CD8-positive, alpha-beta memory T cell (primary cell): ENCODE data around the gene REV3L. TPM values are rescaled to one million over a fixed set of nuclear protein-coding genes. Genes with fewer than 3 reads are reported as not detected.

Experiments used
- CTCF ChIA-PET: fragments of 350-600 bp; sonication (Branson Sonifier 250); formaldehyde crosslinking; loops from one replicate; lab custom pipeline; 2021; ENCODE audit warnings: antibody characterized with exemption; lab: Charles Lee
- POLR2A ChIA-PET: fragments of 350-600 bp; sonication (Branson Sonifier 250); formaldehyde crosslinking; loops from one replicate; lab custom pipeline; 2021; ENCODE audit warnings: antibody characterized with exemption; lab: Charles Lee
- DNase-seq, 5 donors: peaks; one replicate each; pipeline versions ENCODE4 v3.0.0 to v3.0.0-alpha.2; 2020 to 2022; ENCODE audit warnings: mixed read lengths in 1 of 5
- H3K27ac ChIP-seq: one replicate; pipeline ENCODE4 v1.7.0; 2013; ENCODE audit warnings: low read depth, mild to moderate bottlenecking, low read length, moderate library complexity
- H3K27me3 ChIP-seq: 2 replicates; pipeline ENCODE4 v1.7.0; 2013; ENCODE audit warnings: low read length, mild to moderate bottlenecking; ENCODE audit not compliant: insufficient read depth, poor library complexity, severe bottlenecking
- H3K36me3 ChIP-seq: 2 replicates; pipeline ENCODE4 v1.7.0; 2013; ENCODE audit warnings: mild to moderate bottlenecking, low read length, moderate library complexity; ENCODE audit not compliant: insufficient read depth
- H3K4me1 ChIP-seq: 2 replicates; pipeline ENCODE4 v1.7.0; 2013; ENCODE audit warnings: mild to moderate bottlenecking, low read length, moderate library complexity; ENCODE audit not compliant: insufficient read depth
- H3K4me3 ChIP-seq: 2 replicates; pipeline ENCODE4 v1.7.0; 2013; ENCODE audit warnings: mild to moderate bottlenecking, low read length
- H3K9me3 ChIP-seq: 2 replicates; pipeline ENCODE4 v1.7.0; 2013; ENCODE audit warnings: mild to moderate bottlenecking, low read length
- H3K27ac Mint-ChIP-seq, 8 donors: one replicate each; pipeline ENCODE4 v1.8.0; 2020 to 2021; ENCODE audit warnings: mixed read lengths in 8 of 8, mild to moderate bottlenecking in 6 of 8, inconsistent platforms in 3 of 8, moderate library complexity in 3 of 8
- H3K27me3 Mint-ChIP-seq, 2 donors: one replicate each; pipeline ENCODE4 v1.8.0; 2020 to 2021; ENCODE audit warnings: mixed read lengths in 2 of 2, mild to moderate bottlenecking in 1 of 2, moderate library complexity in 1 of 2
- H3K36me3 Mint-ChIP-seq, 3 donors: one replicate each; pipeline ENCODE4 v1.8.0; 2020 to 2021; ENCODE audit warnings: mixed read lengths in 3 of 3, inconsistent platforms in 1 of 3, mild to moderate bottlenecking in 1 of 3
- H3K4me1 Mint-ChIP-seq, 3 donors: one replicate each; pipeline ENCODE4 v1.8.0; 2020 to 2021; ENCODE audit warnings: mixed read lengths in 3 of 3, inconsistent platforms in 1 of 3, mild to moderate bottlenecking in 1 of 3
- H3K4me3 Mint-ChIP-seq, 7 donors: one replicate each; pipeline ENCODE4 v1.8.0; 2020 to 2021; ENCODE audit warnings: mixed read lengths in 7 of 7, mild to moderate bottlenecking in 6 of 7, moderate library complexity in 4 of 7, inconsistent platforms in 2 of 7
- H3K9me3 Mint-ChIP-seq, 5 donors: one replicate each; pipeline ENCODE4 v1.8.0; 2020 to 2022; ENCODE audit warnings: mixed read lengths in 5 of 5, mild to moderate bottlenecking in 3 of 5, moderate library complexity in 2 of 5, inconsistent platforms in 1 of 5
- polyA plus RNA-seq: library from polyadenylated mRNA; unstranded; fragments of 300-500 nt; fragmentation: Illumina TruSeq; gene quantifications from one replicate; pipeline ENCODE4 v1.2.3, GENCODE V29; 2021
- total RNA-seq, 2 experiments: library from RNA; stranded (reverse); gene quantifications; one replicate each; pipeline ENCODE4 v1.2.3, GENCODE V29; 2021

REV3L gene
- total and polyA plus RNA-seq, 3 experiments from 2014 or later = 16.5 to 27.0 (median 20.8) TPM

DNA sequence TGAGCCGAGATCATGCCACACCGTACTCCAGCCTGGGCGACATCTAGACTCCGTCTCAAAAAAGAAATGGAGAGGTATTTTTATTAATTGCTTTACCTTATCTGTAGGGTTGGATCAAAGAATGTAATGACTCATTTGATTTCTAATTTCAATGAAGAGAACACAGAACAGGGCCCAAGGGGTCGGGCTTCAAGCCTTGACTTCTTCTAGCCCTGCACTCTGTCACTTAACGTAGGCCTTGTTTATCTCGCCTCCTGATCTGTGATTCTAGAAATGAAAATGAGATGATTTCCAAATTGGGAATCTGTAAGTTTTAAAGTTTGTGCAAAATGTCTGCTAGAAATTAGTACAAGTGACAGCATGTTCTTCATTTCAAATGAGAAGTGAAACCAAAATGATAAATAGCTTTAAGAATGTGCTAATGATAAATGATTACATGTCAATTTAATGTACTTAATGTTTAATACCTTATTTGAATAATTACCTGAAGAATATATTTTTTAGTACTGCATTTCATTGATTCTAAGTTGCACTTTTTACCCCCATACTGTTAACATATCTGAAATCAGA is 215.2 kb downstream of the REV3L start:
- CTCF ChIA-PET = no interaction called here

DNA sequence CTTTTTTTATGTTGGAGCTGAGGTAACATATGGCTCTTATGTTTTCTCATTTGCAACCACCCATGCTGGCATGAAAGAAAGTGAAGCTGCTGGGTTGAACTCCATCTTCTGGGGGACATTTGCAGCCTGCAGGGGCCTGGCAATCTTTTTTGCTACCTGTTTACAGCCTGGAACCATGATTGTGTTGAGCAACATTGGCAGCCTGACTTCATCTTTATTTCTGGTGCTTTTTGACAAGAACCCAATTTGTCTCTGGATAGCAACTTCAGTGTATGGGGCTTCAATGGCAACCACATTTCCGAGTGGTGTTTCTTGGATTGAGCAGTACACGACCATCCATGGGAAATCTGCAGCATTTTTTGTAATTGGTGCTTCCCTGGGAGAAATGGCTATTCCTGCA is 216.7 kb downstream of the REV3L start:
- no peaks in the 10 kb centered on the region for H3K9me3 ChIP-seq
- Mint-ChIP-seq H3K36me3 (peaks cover 22 to 61% (median 30%) of the 10 kb centered on the region in 3 donors), H3K27me3 (no peaks in the 10 kb centered on the region), H3K4me3 (no peak overlapping the region), H3K27ac (no peak overlapping the region), H3K4me1 (peaks cover 26 to 49% (median 46%) of the 10 kb centered on the region in 3 donors), H3K9me3 (no peaks in the 10 kb centered on the region)
- H3K4me1 ChIP-seq = peaks cover 4% of the 10 kb centered on the region
- no peaks in the 10 kb centered on the region for H3K27me3 ChIP-seq
- CTCF ChIA-PET = no interaction called here
- no peak overlapping the region for H3K27ac ChIP-seq
- POLR2A ChIA-PET = no interaction called here
- peaks cover 23% of the 10 kb centered on the region for H3K36me3 ChIP-seq
- DNase-seq = no peak
- no peak overlapping the region for H3K4me3 ChIP-seq

More for the DNA sequence above, 215.2 kb downstream of the REV3L start:
- POLR2A ChIA-PET = no interaction called here
- H3K27ac Mint-ChIP-seq = peak overlapping the region in 4 of 8 donors; percentile 44 to 82 (median 50)
- H3K27me3 Mint-ChIP-seq = no peaks in the 10 kb centered on the region
- peaks cover 23 to 59% (median 30%) of the 10 kb centered on the region in 3 donors for H3K36me3 Mint-ChIP-seq
- no peaks in the 10 kb centered on the region for H3K9me3 Mint-ChIP-seq
- Histone ChIP-seq H3K4me1 (no peaks in the 10 kb centered on the region), H3K9me3 (no peaks in the 10 kb centered on the region), H3K27ac (no peak overlapping the region), H3K4me3 (no peak overlapping the region), H3K27me3 (no peaks in the 10 kb centered on the region), H3K36me3 (peaks cover 23% of the 10 kb centered on the region)
- DNase-seq = no peak
- no peak overlapping the region for H3K4me3 Mint-ChIP-seq
- H3K4me1 Mint-ChIP-seq = peaks cover 20 to 44% (median 38%) of the 10 kb centered on the region in 3 donors

DNA sequence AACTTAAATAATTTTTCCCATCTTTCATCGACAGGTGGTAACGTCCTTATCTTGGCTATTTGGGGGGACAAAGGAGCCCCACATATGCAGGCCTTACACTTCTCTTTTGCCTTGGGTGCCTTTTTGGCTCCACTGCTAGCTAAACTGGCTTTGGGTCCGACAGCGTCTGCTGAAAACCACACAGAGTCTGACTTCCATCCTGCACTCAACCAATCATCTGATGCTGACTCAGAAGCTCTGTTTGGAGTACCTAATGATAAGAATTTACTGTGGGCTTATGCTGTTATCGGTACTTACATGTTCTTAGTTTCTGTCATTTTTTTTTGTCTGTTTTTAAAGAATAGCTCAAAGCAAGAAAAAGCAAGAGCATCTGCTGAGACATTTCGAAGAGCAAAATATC is 217.2 kb downstream of the REV3L start:
- peaks cover 22 to 61% (median 30%) of the 10 kb centered on the region in 3 donors for H3K36me3 Mint-ChIP-seq
- peaks cover 23% of the 10 kb centered on the region for H3K36me3 ChIP-seq
- DNase-seq = no peak
- no peaks in the 10 kb centered on the region for H3K9me3 Mint-ChIP-seq
- no peak overlapping the region for H3K4me3 ChIP-seq
- H3K4me3 Mint-ChIP-seq = no peak overlapping the region
- H3K27ac Mint-ChIP-seq = peak overlapping the region in 1 of 8 donors; percentile 26
- no peaks in the 10 kb centered on the region for H3K9me3 ChIP-seq
- ChIA-PET CTCF (no interaction called here), POLR2A (no interaction called here)
- no peaks in the 10 kb centered on the region for H3K27me3 Mint-ChIP-seq
- peaks cover 9% of the 10 kb centered on the region for H3K4me1 ChIP-seq
- H3K27ac ChIP-seq = no peak overlapping the region
- H3K4me1 Mint-ChIP-seq = peaks cover 30 to 54% (median 51%) of the 10 kb centered on the region in 3 donors
- no peaks in the 10 kb centered on the region for H3K27me3 ChIP-seq

DNA sequence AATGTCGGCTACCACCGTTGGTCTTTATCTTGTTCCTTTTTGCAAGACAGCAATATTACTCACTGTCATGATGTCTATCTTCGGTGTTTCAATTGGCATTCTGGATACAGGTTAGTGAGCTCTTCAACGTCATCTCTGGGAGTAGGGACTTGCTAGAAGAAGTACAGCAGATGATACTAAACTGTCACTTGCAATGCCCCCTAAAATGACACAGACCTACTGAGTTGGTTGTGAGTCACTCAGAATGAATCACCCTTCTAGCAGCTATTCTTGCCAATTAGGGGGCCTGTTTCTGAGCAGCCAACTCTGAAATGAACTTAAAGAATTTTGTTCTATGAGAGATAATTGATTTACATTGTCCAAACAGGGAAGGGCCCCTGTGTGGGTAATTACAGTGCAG is 219.2 kb downstream of the REV3L start:
- peaks cover 12% of the 10 kb centered on the region for H3K36me3 ChIP-seq
- POLR2A ChIA-PET = no interaction called here
- no peak overlapping the region for H3K4me3 Mint-ChIP-seq

DNA sequence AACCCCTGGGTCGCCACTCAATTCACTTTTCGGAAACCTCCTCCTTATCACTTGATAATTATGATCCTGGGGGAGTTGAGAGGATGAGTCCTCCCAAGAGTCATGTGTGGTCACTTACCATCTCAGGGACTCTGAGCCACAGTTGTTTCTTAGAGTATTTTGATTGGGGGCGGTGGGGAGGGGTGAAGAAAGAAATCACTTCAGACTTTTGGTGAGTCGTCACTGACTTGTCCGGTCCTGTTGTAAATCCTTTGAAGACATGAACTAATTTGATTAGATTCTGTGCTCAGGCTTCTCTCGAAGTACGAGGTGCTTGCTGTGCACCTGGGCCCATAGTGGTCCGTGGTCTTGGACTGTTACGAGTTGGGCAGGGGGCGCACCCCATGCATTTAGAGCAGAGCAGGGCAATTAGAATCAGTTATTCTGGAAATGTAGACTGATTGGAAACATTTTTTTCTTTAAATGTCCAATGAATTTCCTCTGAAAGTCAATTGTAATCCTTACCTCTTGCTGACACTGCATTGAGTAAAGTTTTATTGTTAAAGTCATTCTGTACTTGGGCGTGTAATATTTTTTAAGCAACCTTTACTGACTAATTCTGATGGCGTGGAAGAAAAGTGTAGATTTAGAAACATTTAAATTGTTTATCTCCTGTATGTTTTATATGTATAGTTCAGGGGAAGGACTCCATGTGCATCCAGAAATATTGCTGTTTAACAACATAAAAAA is 222.3 kb downstream of the REV3L start:
- no peaks in the 10 kb centered on the region for H3K27me3 ChIP-seq
- peak overlapping the region; percentile 26 for H3K4me3 ChIP-seq
- H3K27ac ChIP-seq = peak overlapping the region; percentile 86
- H3K9me3 Mint-ChIP-seq = no peaks in the 10 kb centered on the region
- H3K36me3 ChIP-seq = peaks cover 5% of the 10 kb centered on the region
- H3K4me1 Mint-ChIP-seq = peaks cover 29 to 41% (median 37%) of the 10 kb centered on the region in 3 donors
- H3K36me3 Mint-ChIP-seq = peaks cover under 1 to 24% (median 5%) of the 10 kb centered on the region in 3 donors
- CTCF ChIA-PET = interaction anchor here (1.7 to 2.7 kb wide), 3 partner anchors 218 to 782 kb away, joined by 4 to 60 read pairs (median 47); no protein-coding TSS in a partner anchor
- POLR2A ChIA-PET = no interaction called here
- peak in 1 of 5 donors; percentile 45 for DNase-seq
- H3K27ac Mint-ChIP-seq = peak overlapping the region in 7 of 8 donors; percentile 11 to 94 (median 83)
- H3K9me3 ChIP-seq = no peaks in the 10 kb centered on the region
- H3K27me3 Mint-ChIP-seq = peaks cover 4 to 7% of the 10 kb centered on the region in 2 donors
- peaks cover 26% of the 10 kb centered on the region for H3K4me1 ChIP-seq
- peak overlapping the region; percentile 71 to 93 (median 87) for H3K4me3 Mint-ChIP-seq

More for the DNA sequence above, 219.2 kb downstream of the REV3L start:
- DNase-seq = no peak
- Histone ChIP-seq H3K27me3 (no peaks in the 10 kb centered on the region), H3K27ac (no peak overlapping the region), H3K9me3 (no peaks in the 10 kb centered on the region), H3K4me3 (no peak overlapping the region), H3K4me1 (peaks cover 23% of the 10 kb centered on the region)
- no peaks in the 10 kb centered on the region for H3K9me3 Mint-ChIP-seq
- CTCF ChIA-PET = no interaction called here
- H3K36me3 Mint-ChIP-seq = peaks cover 17 to 49% (median 24%) of the 10 kb centered on the region in 3 donors
- peaks cover 0 to 3% of the 10 kb centered on the region in 2 donors for H3K27me3 Mint-ChIP-seq
- H3K4me1 Mint-ChIP-seq = peaks cover 38 to 58% (median 57%) of the 10 kb centered on the region in 3 donors
- peak overlapping the region in 3 of 8 donors; percentile 13 to 25 (median 17) for H3K27ac Mint-ChIP-seq

DNA sequence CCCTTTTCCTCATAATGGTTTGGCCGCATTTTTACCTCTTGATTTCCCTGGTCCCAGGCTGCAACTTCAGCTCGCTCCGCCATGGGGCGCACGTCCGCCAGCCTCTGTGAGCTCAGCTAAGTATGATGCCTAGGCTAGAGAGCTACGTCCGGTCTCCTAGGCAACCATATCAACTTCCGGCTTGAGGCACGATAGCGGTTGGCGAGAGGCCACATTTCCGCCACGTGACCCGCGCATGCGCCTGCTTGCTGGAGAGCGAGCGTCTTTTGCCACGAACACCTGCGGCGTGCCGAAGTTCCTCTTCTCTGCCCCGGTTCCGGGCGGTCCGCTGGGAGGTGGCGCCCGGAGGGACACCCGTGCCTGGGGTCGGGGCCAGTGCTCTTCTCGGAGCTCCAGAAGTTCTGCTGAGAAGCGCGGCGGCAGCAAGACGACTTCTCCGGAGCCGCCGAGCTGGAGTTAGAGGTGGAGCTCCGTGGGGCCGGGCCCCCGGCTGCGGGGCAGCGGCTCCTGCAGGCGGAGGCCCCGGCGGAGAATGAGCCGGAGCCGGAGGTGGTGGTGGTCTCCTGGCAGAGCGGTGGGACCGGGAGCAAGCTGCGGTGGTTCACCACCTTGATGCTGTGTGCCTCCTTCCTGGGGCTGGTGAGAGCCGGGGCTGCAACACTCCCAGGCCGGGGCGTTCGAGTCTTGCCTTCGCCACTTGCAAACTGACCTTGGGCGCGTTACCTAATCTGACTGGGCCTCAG is 223.8 kb downstream of the REV3L start:
- ChIA-PET CTCF (interaction anchor here (0.7 to 2.7 kb wide), 50 partner anchors 9 to 904 kb away, joined by 3 to 60 read pairs (median 4); partner anchors contain the start of genes AMD1, FAM229B, REV3L and RPF2), POLR2A (interaction anchor here (0.5 to 1.9 kb wide), 12 partner anchors 32 to 828 kb away, joined by 3 to 49 read pairs (median 4); partner anchors contain the start of genes FAM229B, REV3L, TRAF3IP2 and TUBE1)
- peaks cover 0 to 15% (median 2%) of the 10 kb centered on the region in 3 donors for H3K36me3 Mint-ChIP-seq
- peaks cover 29 to 41% (median 35%) of the 10 kb centered on the region in 3 donors for H3K4me1 Mint-ChIP-seq
- Histone ChIP-seq H3K27ac (peak overlapping the region; percentile 86), H3K36me3 (peaks cover 5% of the 10 kb centered on the region), H3K27me3 (no peaks in the 10 kb centered on the region), H3K9me3 (no peaks in the 10 kb centered on the region), H3K4me1 (peaks cover 26% of the 10 kb centered on the region), H3K4me3 (peak overlapping the region; percentile 49)
- peak; percentile 99 to 100 (median 99) for DNase-seq
- H3K27ac Mint-ChIP-seq = peak overlapping the region; percentile 83 to 97 (median 94)
- no peaks in the 10 kb centered on the region for H3K9me3 Mint-ChIP-seq
- H3K27me3 Mint-ChIP-seq = peaks cover 7 to 10% of the 10 kb centered on the region in 2 donors
- peak overlapping the region; percentile 81 to 93 (median 87) for H3K4me3 Mint-ChIP-seq

DNA sequence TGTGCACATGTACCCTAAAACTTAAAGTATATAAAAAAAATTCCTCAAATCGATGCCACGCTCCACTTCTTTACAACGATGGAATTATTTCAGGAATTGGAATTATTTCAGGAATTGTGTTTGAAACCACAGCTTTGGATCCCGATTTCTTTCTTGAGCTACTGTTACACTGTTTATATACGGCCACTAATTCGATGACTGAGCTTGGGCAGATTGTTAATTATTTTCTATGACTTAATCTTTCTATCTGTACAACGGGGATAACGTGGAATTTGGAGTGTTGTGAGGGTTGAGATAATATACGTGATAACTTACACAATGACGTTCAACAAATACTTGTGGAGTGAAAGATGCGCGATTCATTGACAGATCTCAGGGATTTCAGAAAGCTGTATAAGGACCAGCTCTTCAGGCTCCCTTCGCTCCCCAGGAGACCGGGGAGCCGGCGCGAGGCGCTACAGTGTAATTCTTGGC is 224.4 kb downstream of the REV3L start:
- Mint-ChIP-seq H3K27me3 (peaks cover 7 to 16% of the 10 kb centered on the region in 2 donors), H3K4me3 (peak overlapping the region; percentile 81 to 93 (median 87)), H3K27ac (peak overlapping the region; percentile 83 to 97 (median 94)), H3K36me3 (peaks cover 0 to 9% (median 0%) of the 10 kb centered on the region in 3 donors), H3K4me1 (peaks cover 27 to 35% (median 30%) of the 10 kb centered on the region in 3 donors), H3K9me3 (no peaks in the 10 kb centered on the region)
- DNase-seq = no peak
- POLR2A ChIA-PET = interaction anchor here (0.8 to 1.9 kb wide), 10 partner anchors 31 to 829 kb away, joined by 3 to 49 read pairs (median 5); partner anchors contain the start of genes FAM229B, REV3L, TRAF3IP2 and TUBE1
- H3K9me3 ChIP-seq = no peaks in the 10 kb centered on the region
- peaks cover 26% of the 10 kb centered on the region for H3K4me1 ChIP-seq
- H3K27ac ChIP-seq = no peak overlapping the region
- CTCF ChIA-PET = interaction anchor here (0.7 to 2.7 kb wide), 45 partner anchors 8 to 905 kb away, joined by 3 to 60 read pairs (median 4); partner anchors contain the start of genes AMD1, FAM229B, REV3L and TRAF3IP2
- H3K36me3 ChIP-seq = peaks cover under 1% of the 10 kb centered on the region
- no peaks in the 10 kb centered on the region for H3K27me3 ChIP-seq
- peak overlapping the region; percentile 36 for H3K4me3 ChIP-seq
